ENCODE results near the gene CERS4.
"Not testable (repeated sequence)": the region's sequence is repeated elsewhere in the genome, so short reads cannot be mapped to it uniquely, and the experiment has no call there.

CERS4 gene

DNA sequence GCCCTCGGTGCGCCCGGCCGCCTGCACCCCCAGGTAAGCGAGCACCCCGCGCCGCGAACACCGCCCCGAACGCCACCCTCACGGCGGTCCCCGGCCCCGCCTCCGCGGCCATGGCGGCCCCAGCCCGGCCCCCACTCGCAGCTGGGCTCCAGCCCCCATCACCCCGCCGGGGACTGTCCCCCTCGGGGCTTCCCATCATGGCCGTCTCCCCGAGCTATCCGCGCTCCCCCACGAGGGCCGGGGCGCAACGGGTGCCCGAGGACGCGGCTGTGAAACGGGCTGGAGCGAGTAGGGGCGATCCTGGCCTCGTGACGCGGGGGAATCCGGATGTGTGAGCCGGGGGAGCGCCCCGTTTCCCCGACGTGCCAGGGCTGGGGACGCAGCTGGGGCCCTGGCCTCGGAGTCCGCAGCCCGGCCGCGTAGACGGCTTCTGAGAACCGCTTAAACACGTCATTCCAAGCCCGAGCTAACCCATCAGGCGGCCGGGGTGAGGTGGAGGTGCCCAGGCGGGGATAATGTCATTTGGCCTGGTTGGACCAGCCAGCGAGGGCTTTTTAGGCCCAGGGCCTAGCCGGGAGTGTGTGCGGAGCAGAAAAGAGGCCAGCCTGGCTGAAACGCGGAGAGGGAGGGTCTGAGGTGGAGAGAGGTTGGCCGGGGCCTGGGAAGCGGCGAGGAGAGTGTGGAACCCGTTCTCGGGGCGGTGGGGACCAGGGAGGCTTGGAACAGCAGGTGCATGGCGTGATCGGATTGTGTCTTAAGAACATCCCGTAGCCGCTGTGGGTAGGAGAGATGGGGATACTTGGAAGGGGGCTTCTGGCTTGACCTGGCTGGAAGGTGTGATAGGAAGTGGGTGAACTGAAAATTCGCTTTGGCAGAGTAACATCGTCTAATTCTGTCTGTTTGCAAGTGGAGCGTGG, 550 bp downstream of the CERS4 start:
- in situ Hi-C loops (cut with HindIII; ENCODE audit: low sequenced_read_pairs): no loop called here

DNA sequence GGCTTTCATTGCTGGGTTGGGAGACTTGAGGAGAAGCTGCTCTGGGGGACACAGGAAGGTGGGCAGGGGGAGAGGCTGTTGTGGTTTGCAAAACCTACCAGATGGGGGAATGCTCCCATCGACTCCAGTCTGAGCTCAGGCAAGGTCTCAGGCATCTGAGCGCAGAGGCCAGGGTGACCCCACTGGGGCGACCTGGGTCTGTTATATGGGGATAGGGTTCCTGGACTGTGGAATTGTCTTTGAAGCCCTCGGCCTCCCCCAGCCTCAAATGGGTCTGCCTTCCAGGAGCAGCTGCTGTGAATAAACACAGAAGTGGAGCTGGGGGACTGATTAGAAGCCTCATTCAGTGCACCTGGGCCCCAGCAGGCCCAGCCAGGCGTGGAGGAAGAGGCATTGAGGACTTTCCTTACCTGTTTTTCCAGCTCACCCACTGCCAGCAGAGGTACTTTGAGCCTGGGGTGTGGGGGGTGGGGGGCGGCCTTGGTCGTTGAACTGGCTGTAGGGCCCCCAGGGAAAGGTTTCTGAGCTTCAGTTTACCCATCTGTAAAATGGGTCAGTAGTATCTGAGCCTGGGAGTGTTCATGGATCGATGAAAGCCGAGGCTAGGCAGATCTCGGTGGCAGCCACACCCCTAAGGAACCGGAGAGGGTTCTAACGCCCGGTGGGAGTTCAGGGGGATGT, 1.4 kb downstream of the CERS4 start:
- in situ Hi-C loops (cut with HindIII; ENCODE audit: low sequenced_read_pairs): no loop called here

DNA sequence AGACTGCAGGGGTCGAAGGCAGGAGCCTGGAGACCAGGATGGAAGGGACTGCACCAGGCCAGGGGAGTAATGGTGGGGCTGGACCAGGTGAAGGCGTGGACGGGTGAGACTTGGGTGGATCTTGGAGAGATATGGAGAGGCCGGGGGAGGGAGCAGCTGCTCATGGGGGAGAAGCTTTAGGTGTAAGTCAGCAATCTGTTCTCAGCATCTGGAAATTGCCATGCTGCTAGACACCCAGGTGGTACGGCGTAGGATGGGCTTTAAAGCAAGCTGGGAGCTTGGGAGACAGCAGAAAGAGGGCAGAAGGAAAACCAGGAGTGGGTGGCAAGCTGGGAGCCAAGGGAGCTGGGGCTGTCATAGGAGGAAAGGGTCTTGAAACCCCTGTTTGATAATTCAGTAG, 3.0 kb downstream of the CERS4 start:
- in situ Hi-C loops (cut with HindIII; ENCODE audit: low sequenced_read_pairs): no loop called here

DNA sequence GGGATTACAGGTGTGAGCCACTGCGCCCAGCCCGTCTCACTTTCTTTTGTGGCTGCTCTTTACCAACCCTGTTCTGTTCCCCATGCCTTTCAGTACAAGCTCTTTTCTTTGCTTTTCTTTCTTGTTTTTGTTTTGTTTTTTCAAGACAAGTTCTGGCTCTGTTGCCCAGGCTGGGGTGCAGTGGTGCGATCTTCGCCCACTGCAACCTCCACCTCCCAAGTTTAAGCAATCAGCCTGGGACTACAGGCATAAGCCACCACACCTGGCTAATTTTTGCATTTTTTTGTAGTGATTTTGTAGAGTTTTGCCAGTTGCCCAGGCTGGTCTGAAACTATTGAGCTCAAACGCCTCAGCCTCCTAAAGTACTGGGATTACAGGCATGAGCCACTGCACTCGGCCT, 3.7 kb downstream of the CERS4 start:
- in situ Hi-C loops (cut with HindIII; ENCODE audit: low sequenced_read_pairs): no loop called here

DNA sequence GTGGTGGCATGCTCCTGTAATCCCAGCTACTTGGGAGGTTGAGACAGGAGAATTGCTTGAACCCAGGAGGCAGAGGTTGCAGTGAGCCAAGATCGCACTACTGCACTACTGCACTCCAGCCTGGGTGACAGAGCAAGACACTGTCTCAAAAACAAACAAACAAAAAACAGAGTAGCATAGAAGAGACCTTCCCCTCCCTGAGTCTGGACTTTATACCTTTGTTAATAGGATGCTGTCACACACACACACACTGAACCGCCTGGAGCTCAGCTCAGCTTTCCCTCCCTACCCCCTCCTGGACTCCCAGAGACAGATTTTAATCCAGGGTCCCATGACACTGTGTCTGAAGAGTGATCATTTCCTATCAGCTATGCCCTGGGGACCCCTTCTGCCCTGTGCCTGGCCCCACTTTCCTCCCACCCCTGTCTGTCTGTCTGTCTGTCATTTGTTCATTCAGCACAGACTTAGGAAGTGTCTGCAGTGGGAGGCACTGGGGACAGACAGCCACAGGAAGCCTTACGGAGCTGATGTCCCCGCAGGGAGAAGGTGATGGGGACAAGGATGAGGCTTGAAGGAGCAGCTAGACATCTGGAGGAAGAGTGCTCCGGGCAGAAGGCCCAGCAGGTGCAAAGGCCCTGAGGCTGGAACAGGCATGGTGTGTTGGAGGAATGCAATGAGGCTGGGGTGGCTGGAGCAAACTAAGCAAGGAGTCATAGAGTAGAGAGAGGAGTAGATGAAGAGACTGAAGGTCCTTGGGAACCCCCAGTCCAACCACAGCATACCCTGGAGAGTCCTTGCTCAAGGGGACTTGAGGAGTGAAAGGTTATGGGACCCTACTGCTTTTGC, 4.9 kb downstream of the CERS4 start:
- in situ Hi-C loops (cut with HindIII; ENCODE audit: low sequenced_read_pairs): no loop called here

DNA sequence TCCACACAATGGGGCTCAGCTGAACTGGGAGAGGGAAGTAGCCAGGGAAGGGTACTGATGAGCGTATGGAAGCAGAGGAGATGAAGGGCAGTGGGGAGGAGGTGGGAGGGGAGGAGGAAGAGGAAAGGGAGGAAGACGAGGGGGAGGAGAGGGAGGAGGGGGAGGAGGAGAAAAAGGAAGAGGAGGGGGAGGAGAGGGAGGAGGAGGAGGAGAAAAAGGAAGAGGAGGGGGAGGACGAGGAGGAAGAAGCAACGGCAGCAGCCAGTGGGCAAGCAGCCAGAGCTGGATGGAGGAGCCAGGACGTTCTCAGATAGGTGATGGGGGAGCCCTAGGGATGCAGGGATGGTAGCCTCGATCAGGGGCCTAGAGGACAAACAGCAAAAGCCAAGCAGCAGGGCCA, 5.6 kb downstream of the CERS4 start:
- in situ Hi-C loops (cut with HindIII; ENCODE audit: low sequenced_read_pairs): no loop called here

DNA sequence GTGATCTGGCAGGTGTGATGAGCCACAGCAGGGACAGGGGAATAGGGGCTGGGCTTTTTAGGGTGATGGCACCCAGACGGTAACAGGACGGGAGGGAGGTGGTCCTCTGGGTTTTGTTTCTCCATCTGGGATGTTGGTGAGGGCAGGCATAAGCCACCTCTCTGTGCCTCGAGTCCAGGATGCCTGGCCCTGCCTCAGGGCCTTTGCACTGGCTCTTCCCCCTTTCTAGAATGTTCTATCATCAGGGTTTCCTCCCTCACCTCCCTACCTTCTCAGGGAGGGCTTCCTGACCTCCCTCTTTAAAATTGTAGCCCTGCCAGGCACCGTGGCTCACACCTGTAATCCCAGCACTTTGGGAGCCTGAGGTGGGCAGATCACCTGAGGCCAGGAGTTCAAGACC, 6.6 kb downstream of the CERS4 start:
- in situ Hi-C loops (cut with HindIII; ENCODE audit: low sequenced_read_pairs): no loop called here

DNA sequence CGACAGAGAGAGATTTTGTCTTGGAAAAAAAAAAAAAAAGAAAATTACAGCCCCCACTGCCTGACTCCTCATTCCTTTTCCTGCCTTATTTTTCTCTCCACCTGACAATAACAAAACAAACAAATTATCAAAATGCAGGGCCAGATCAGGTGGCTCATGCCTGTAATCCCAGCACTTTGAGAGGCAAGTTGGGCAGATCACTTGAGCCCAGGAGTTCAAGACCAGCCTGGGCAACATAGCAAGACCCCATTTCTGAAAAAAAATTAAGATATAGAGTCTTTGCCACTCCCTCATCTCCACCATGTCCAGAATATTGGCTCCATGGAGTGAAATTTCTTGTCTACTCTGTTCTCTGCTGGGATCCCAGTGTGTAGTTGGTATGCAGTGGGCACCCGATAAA, 7.2 kb downstream of the CERS4 start:
- in situ Hi-C loops (cut with HindIII; ENCODE audit: low sequenced_read_pairs): no loop called here

DNA sequence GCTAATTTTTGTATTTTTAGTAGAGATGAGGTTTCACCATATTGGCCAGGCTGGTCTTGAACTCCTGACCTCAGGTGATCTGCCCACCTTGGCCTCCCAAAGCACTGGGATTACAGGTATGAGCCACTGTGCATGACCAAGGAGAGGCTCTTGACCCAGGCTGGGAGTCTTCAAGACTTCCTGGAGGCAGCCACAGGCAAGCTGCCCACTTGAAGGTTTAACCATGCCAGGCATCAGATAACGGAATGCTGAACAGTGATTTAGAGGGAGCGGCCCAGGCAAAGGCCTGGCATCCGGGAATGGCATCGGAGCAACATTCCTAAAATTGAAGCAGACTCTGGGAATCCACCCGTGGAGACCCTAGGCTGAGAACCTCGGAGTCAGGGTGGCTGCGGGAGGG, 9.0 kb downstream of the CERS4 start:
- in situ Hi-C loops (cut with HindIII; ENCODE audit: low sequenced_read_pairs): not testable (repeated sequence)

DNA sequence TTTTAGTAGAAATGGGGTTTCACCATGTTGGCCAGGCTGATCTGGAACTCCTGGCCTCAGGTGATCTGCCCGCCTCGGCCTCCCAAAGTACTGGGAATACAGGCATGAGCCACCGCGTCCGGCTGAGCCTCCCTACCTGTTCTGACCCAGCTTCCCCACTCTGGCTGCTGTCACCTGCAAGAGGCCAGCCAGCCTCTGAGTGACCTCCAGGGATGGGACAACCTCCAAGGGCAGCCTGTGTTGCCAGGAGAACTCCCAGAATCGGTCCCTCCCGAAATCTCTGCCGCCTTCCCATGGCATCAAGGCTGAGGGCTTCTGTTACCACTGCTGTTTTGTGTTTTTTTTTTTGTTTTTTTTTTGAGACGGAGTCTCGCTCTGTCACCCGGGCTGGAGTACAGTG, 11.3 kb downstream of the CERS4 start:
- in situ Hi-C loops (cut with HindIII; ENCODE audit: low sequenced_read_pairs): no loop called here

DNA sequence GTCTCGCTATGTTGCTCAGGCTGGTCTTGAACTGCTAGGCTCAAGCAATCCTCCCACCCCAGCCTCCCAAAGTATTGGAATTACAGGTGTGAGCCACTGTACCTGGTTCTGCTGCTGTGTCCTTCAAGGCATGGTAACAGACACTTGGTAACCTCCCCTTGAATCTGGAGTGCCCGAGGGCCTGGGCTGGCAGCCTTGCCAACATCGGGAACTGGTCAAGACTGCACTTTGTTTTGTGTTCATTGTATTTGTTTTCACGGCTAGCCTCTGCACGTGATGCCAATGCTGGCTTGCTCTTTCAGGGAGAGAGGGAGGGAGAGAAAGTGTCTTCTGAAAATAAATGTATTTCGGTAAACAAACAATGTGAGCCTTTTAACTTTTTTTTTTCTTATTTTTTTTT, 12.0 kb downstream of the CERS4 start:
- in situ Hi-C loops (cut with HindIII; ENCODE audit: low sequenced_read_pairs): no loop called here

DNA sequence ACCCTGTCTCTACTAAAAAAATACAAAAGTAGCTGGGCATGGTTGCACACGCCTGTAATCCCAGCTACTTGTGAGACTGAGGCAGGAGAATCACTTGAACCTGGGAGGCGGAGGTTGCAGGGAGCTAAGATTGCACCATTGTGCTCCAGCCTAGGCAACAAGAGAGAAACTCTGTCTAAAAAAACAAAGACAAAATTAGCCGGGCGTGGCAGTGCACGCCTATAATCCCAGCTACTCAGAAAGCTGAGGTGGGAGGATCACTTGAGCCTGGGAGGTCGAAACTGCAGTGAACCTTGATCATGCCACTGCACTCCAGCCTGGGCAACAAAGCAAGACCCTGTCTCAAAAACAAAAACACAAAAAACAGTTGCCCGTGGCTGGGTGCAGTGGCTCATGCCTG, 14.3 kb downstream of the CERS4 start:
- in situ Hi-C loops (cut with HindIII; ENCODE audit: low sequenced_read_pairs): not testable (repeated sequence)

DNA sequence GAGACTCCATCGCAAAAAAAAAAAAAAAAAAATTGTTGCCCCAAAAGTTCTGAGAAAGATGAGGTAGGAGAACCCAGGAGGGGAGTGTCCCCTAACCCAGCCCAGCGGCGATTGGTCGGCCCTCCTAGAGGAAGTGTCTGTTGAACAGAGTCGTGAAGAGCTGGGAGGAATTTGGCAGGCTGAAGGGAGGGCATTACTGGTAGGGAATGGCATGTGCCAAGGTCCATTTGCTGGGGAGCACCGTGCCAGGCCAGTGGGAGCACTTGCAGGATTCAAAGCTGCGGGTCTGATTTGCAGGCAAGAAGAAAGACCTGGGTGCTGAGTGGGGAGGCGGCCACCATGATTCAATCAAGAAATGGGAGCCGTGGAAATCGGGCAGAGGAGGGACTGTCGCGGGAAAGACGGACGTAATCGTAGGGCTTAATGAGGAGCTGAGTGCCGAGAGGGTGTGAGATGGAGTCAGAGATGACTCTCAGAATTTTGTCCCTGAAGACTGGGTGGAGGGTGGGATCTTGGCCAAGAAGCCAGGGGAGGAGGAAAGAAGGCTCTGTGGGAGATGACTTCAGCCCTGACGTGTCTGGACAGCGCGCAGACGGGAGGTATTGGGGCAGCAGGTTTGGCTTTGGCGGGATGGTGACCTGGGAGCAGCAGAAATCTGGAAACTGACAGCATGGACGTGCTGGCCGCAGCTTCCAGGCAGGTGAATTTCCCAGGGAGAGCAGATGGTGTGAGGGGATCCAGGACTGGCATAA, 15.4 kb downstream of the CERS4 start:
- in situ Hi-C loops (cut with HindIII; ENCODE audit: low sequenced_read_pairs): no loop called here

DNA sequence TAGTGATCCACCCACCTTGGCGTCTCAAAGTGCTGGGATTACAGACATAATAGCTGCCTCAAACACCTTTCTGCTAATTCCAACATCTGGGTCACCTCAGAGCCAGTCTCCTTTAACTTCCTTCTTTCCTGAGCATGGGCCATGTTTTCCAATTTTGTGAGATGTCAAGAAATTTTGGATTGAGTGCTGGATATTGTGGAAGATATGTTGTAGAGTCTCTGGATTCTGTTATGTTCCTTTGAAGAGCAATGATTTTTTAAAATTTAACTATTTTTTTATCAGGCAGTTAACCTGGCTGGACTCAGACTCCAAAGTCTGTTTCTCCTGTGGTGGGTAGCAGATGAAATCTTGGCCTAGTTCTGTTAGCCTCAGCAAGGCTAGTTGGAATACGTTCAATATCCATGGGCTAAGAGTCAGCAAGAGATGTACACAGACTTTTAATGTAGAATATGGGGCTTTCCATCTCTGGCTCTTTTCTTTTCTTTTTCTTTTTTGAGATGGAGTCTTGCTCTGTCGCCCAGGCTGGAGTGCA, 22.0 kb downstream of the CERS4 start:
- in situ Hi-C loops (cut with HindIII; ENCODE audit: low sequenced_read_pairs): no loop called here

DNA sequence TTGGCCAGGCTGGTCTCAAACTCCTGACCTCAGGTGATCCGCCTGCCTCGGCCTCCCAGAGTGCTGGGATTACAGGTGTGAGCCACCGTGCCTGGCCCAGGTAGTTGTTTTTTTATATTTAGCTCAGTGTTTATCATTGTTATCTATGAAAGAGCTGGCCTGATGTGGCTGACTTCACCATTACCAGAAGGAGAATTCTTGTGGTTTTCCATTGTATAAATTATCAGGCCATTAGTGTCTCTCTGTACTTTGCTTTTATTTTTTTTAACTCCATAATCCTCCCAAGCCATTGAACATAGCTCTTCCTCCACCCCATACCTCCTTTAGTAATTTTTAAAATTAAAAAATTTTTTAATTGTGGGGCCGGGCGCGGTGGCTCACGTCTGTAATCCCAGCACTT, 24.2 kb downstream of the CERS4 start:
- in situ Hi-C loops (cut with HindIII; ENCODE audit: low sequenced_read_pairs): no loop called here

DNA sequence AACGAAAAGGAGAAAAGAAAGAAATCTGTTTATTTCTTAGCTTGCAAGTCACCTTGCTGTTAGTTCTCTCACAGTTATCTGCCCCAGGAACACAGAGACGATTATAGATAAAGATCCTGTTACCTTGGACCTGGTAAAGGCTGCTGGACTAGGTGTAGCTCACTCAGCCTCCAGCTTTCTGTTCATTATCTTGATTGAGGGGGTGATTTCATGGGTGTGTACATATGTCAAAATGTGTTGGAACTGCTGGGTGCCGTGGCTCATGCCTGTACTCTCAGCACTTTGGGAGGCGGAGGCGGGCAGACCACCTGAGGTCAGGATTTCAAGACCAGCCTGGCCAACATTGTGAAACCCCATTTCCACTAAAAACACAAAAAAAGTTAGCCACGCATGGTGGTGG, 27.9 kb downstream of the CERS4 start:
- in situ Hi-C loops (cut with HindIII; ENCODE audit: low sequenced_read_pairs): no loop called here

DNA sequence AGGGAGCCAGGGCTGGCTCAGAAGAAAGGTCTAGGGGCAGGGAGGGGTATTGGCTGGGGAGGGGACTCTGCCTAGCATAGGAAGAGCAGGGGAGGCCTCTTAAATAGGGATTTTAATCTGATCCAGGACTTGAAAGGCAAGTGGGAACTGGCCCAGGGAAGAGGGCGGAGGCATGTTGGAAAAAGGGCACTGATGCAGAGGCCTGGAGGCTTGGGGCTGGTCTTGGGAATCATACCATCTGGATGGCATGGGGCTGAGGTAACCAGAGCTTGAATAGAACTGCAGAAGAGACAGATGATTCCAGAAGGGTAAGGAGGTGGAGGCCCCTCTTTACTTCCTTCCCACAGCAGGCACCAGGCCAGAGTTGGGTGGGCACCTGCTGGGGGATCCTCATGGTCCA, 29.1 kb downstream of the CERS4 start:
- in situ Hi-C loops (cut with HindIII; ENCODE audit: low sequenced_read_pairs): no loop called here

DNA sequence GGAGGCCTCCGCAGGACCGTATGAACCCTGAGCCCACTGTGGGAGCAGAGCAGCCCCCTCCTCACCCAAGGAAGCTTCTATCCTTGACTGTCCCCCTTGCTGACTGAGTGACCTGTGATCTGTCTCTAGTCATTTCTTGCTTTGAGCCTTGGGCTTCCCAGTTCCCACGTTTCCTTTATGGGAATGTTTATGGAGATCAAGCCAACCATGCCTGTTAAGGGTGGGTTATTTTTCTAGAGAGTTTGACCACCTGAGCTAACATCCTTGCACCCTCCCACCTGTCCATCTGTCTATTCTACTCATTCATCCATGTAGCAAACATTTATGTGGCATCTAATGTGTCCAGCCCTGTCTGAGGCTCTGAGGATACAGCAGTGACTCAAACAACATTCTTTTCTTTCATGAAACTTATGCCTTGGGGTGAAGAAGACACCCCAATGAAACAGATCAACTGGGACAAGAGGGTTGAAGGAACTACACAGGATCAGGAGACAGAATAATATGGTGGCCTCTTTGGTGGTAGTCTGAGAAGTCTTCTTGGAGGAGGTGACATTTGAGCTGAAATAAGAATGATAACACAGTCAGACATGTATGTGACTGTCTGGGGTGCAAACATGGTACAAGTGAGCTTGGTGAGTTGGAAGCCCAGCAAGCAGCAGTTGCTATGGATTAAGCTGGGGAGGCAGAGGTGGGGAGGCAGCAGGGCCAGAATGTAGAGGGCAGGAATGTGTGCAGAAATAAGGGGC, 30.5 kb downstream of the CERS4 start:
- in situ Hi-C loops (cut with HindIII; ENCODE audit: low sequenced_read_pairs): no loop called here

DNA sequence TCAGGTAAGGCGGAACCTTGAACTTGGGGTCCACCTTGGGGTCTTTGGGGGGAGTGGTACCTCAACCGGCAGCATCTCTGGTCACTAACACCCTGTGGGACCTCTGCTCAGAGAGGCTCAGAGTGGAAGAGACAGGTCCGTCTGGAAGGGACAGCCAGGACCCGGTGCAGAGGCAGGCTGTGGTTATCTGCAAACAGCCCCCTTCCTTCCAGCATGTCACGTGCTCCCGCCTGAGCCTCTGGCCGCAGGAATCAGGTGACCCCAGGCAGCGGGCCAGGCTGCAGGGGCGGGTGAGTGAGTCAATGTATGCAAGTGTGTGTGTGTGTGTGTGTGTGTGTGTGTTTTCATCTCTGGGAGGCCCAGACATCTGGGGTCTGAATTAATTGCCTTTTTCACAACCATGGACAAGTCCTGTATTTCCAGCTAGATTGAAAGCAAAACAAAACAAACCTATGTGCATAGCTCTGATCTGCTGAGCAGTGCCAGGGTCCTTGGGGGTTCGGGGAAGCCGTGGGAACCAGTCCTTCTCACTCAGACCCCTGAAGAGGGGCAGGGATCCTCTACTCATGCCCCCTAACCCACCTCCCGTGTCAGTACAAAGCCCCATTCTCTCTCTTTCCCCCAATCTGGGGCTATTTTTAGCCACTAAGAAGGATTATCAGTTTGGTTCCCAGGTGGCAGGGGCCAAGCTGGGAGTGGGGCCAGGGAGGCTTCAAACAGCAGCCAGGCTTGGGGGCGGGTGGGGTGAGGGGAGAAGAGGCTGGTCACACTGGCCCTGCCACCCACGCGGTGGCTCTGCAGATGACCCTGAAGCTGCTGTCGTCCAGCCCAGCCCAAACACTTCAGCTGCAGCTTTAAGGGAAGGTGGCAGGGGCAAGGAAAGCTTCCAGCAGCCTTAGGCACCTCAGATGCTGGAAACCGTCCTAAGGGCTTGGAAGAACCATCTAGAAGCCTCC, 31.4 kb downstream of the CERS4 start:
- in situ Hi-C loops (cut with HindIII; ENCODE audit: low sequenced_read_pairs): no loop called here

Data from endothelial cell of hepatic sinusoid (primary cell).